Left ventricle myocardium inferior (tissue), 1 donor: ENCODE results near the gene FCRLB. TPM values are rescaled to one million over a fixed set of nuclear protein-coding genes. Genes with fewer than 3 reads are reported as not detected.
"Not testable (repeated sequence)": the region's sequence is repeated elsewhere in the genome, so short reads cannot be mapped to it uniquely, and the experiment has no call there.

Source experiments
- DNase-seq: peaks from one replicate; pipeline ENCODE4 v3.0.0-alpha.2; 2020
- H3K27ac ChIP-seq: fragments of 200-600 bp; replicated peaks from 2 replicates; pipeline ENCODE4 v1.8.0; 2021
- H3K27me3 ChIP-seq: fragments of 200-600 bp; 2 replicates; pipeline ENCODE4 v1.8.0; 2021; ENCODE audit warnings: low read depth
- H3K36me3 ChIP-seq: fragments of 200-600 bp; 2 replicates; pipeline ENCODE4 v1.8.0; 2021
- H3K4me1 ChIP-seq: fragments of 200-600 bp; 2 replicates; pipeline ENCODE4 v1.8.0; 2021
- H3K4me3 ChIP-seq: fragments of 200-600 bp; 2 replicates; pipeline ENCODE4 v1.8.0; 2021; ENCODE audit warnings: mild to moderate bottlenecking, moderate library complexity
- H3K9me3 ChIP-seq: fragments of 200-600 bp; replicated peaks from 2 replicates; pipeline ENCODE4 v1.8.0; 2021
- CTCF ChIP-seq: fragments of 200-600 bp; IDR thresholded peaks from 2 replicates; pipeline ENCODE4 v1.8.0; 2021; ENCODE audit warnings: antibody characterized with exemption, mild to moderate bottlenecking, borderline replicate concordance
- intact Hi-C: fragments of 100-400 bp; cut with micrococcal nuclease; formaldehyde crosslinking; loops from one replicate; pipeline ENCODE4 v1.11.0; 2022
- total RNA-seq: library from RNA; stranded (reverse); fragmentation: NEBNext Ultra II Directional; extraction: Animal tissue kit (Norgen Biotek cat#: 25700); gene quantifications from one replicate; pipeline ENCODE4 v1.2.1, GENCODE V29; 2021
- donor health status: DM: no; HTN: yes; CAD: no; lungs with severe emphysema.

FCRLB gene
- total RNA-seq, 1 donor from 2014 or later: 0.33 TPM

- no peak for TF ChIP-seq CTCF
- Histone ChIP-seq H3K36me3 (no peaks in the 10 kb centered on the region), H3K4me1 (no peaks in the 10 kb centered on the region), H3K27ac (no peak overlapping the region), H3K4me3 (no peak overlapping the region), H3K27me3 (peaks cover 18% of the 10 kb centered on the region), H3K9me3 (no peaks in the 10 kb centered on the region)
- DNase-seq: no peak
- intact Hi-C loops: no loop called here
Observed at GRCh38 chr1:161681879-161682278, 39.5 kb upstream of the FCRLB start.

- Histone ChIP-seq H3K27me3 (peaks cover 38% of the 10 kb centered on the region), H3K4me1 (no peaks in the 10 kb centered on the region), H3K27ac (no peak overlapping the region), H3K36me3 (no peaks in the 10 kb centered on the region), H3K9me3 (no peaks in the 10 kb centered on the region), H3K4me3 (no peak overlapping the region)
- DNase-seq: no peak
- no peak for TF ChIP-seq CTCF
- intact Hi-C loops: no loop called here
Observed at GRCh38 chr1:161688946-161689345, 32.4 kb upstream of the FCRLB start.

GRCh38 chr1:161691846-161692245, 29.5 kb upstream of the FCRLB start:
- Histone ChIP-seq H3K4me3 (no peak overlapping the region), H3K27ac (no peak overlapping the region), H3K36me3 (no peaks in the 10 kb centered on the region), H3K4me1 (no peaks in the 10 kb centered on the region), H3K27me3 (peaks cover 37% of the 10 kb centered on the region), H3K9me3 (no peaks in the 10 kb centered on the region)
- TF ChIP-seq CTCF: no peak
- intact Hi-C loops: no loop called here
- DNase-seq: no peak

GRCh38 chr1:161693020-161693712, 28.2 kb upstream of the FCRLB start:
- H3K4me3 ChIP-seq, H3K27ac ChIP-seq, H3K9me3 ChIP-seq, DNase-seq, H3K4me1 ChIP-seq, intact Hi-C loops, H3K36me3 ChIP-seq: not testable (repeated sequence)
- peaks cover 37% of the 10 kb centered on the region for H3K27me3 ChIP-seq

GRCh38 chr1:161698302-161698701, 23.0 kb upstream of the FCRLB start:
- intact Hi-C loops: not testable (repeated sequence)
- peaks cover 13% of the 10 kb centered on the region for H3K27me3 ChIP-seq

GRCh38 chr1:161702250-161702649, 19.1 kb upstream of the FCRLB start:
- Histone ChIP-seq H3K4me3 (no peak overlapping the region), H3K27me3 (no peaks in the 10 kb centered on the region), H3K4me1 (peaks cover 13% of the 10 kb centered on the region), H3K9me3 (no peaks in the 10 kb centered on the region), H3K27ac (no peak overlapping the region), H3K36me3 (no peaks in the 10 kb centered on the region)
- no peak for TF ChIP-seq CTCF
- intact Hi-C loops: no loop called here
- DNase-seq: no peak

More at GRCh38 chr1:161698302-161698701, 23.0 kb upstream of the FCRLB start:
- H3K4me3 ChIP-seq, H3K9me3 ChIP-seq, H3K36me3 ChIP-seq, H3K4me1 ChIP-seq, DNase-seq, H3K27ac ChIP-seq: not testable (repeated sequence)
